Esophagus muscularis mucosa (tissue), 4 donors: ENCODE results near the gene TOMM20. TPM values are rescaled to one million over a fixed set of nuclear protein-coding genes. Genes with fewer than 3 reads are reported as not detected.
A peak's percentile ranks its signal among the peaks of the same experiment; 100 is the strongest.

Source experiments
- DNase-seq: peaks from one replicate; pipeline ENCODE4 v3.0.0-alpha.2; 2017; ENCODE audit errors: extremely low spot score
- H3K27ac ChIP-seq, 4 donors: fragments of 200-600 bp; sonication (generic); replicated peaks in 1 of 4; 1 replicate in 3 of 4; 2 replicates in 1 of 4; pipeline ENCODE4 v1.5.1; 2016 to 2019; ENCODE audit warnings: mild to moderate bottlenecking in 1 of 4
- H3K27me3 ChIP-seq, 4 donors: fragments of 200-600 bp; sonication (generic); one replicate each; pipeline versions ENCODE4 v1.5.1 to v1.6.0; 2016 to 2019
- H3K36me3 ChIP-seq, 4 donors: fragments of 200-600 bp; sonication (generic); one replicate each; pipeline ENCODE4 v1.5.1; 2016 to 2019
- H3K4me1 ChIP-seq, 4 donors: fragments of 200-600 bp; sonication (generic); one replicate each; pipeline ENCODE4 v1.5.1; 2016 to 2019
- H3K4me3 ChIP-seq, 4 donors: fragments of 200-600 bp; sonication (generic); 1 replicate in 2 of 4; 2 replicates in 2 of 4; pipeline ENCODE4 v1.5.1; 2016 to 2019; ENCODE audit warnings: mild to moderate bottlenecking in 4 of 4, moderate library complexity in 1 of 4
- H3K9me3 ChIP-seq, 4 donors: fragments of 200-600 bp; sonication (generic); 1 replicate in 3 of 4; 2 replicates in 1 of 4; pipeline ENCODE4 v1.5.1; 2016 to 2019
- CTCF ChIP-seq, 3 experiments: fragments of 200-600 bp in 2 of 3; fragments of 450-650 bp in 1 of 3; sonication (generic) in 2 of 3; IDR thresholded peaks; one replicate each; pipeline ENCODE4 v1.5.1; 2017 to 2019; ENCODE audit warnings: antibody characterized with exemption in 3 of 3, mild to moderate bottlenecking in 2 of 3, moderate library complexity in 1 of 3
- EP300 ChIP-seq: sonication (generic); formaldehyde crosslinking; IDR thresholded peaks from one replicate; pipeline ENCODE4 v1.6.1; 2017; ENCODE audit warnings: antibody characterized with exemption
- POLR2A ChIP-seq: fragments of 450-650 bp; IDR thresholded peaks from one replicate; pipeline ENCODE4 v1.6.1; 2017; ENCODE audit warnings: antibody characterized with exemption, moderate library complexity, mild to moderate bottlenecking, low read depth
- POLR2AphosphoS5 ChIP-seq, 2 donors: sonication (generic); formaldehyde crosslinking; IDR thresholded peaks; one replicate each; pipeline ENCODE4 v1.6.1; 2017; ENCODE audit warnings: antibody characterized with exemption in 2 of 2
- WGBS: methylation state at CpG from one replicate; pipeline ENCODE4 v1.1.5; 2018; 5-methylcytosine and 5-hydroxymethylcytosine counted together
- intact Hi-C: fragments of 100-400 bp; cut with DNase I; formaldehyde crosslinking; loops from one replicate; pipeline ENCODE4 v1.15.1; 2023
- total RNA-seq, 4 donors: library from RNA; depleted of rRNA; stranded (reverse); fragments of >200 nt; gene quantifications; one replicate each; pipeline versions ENCODE4 v1.1.0 to v1.2.1, GENCODE V29; 2016

TOMM20 gene
- total RNA-seq, result 10 to 100 TPM; 59.7 to 94.3 (median 86.3) TPM

- H3K36me3 ChIP-seq, result peaks cover 7 to 41% (median 19%) of the 10 kb centered on the region in 4 donors
- intact Hi-C loops, result loop anchor here (10.0 kb wide), 1 partner anchor 196 kb away; the partner anchor contains the start of genes ARID4B and GGPS1
- DNase-seq, result peak; percentile 98
- H3K9me3 ChIP-seq, result no peaks in the 10 kb centered on the region
- WGBS, result 1% methylated on average over 48 of the region's 67 CpGs
- no peaks in the 10 kb centered on the region for H3K27me3 ChIP-seq
- peak within 1 kb of the TSS; percentile 72 to 91 (median 80) for H3K4me3 ChIP-seq
- TF ChIP-seq EP300, result no peak
- TF ChIP-seq POLR2AphosphoS5 (IDR thresholded peaks at IDR 0.05), result peak; percentile 94 to 98
- TF ChIP-seq POLR2A, result peak; percentile 83
- no peak for TF ChIP-seq CTCF (IDR thresholded peaks at IDR 0.05)
- H3K27ac ChIP-seq, result peak within 1 kb of the TSS; percentile 86 to 95 (median 88)
- H3K4me1 ChIP-seq, result peaks cover 15 to 43% (median 40%) of the 10 kb centered on the region in 4 donors
Measured at GRCh38 chr1:235128456-235129328, at the start of gene TOMM20. Gene TOMM20 (minus strand): TSS chr1:235128837. CDS start chr1:235128715, 122 bp downstream.

GRCh38 chr1:235176486-235176885 is 47.8 kb upstream of the TOMM20 start:
- Histone ChIP-seq H3K4me1 (no peaks in the 10 kb centered on the region), H3K36me3 (peaks cover 40 to 75% (median 62%) of the 10 kb centered on the region in 4 donors), H3K4me3 (no peak overlapping the region), H3K27ac (no peak overlapping the region), H3K27me3 (no peaks in the 10 kb centered on the region), H3K9me3 (no peaks in the 10 kb centered on the region)
- no peak for DNase-seq
- TF ChIP-seq EP300, result no peak
- no peak for TF ChIP-seq POLR2AphosphoS5 (IDR thresholded peaks at IDR 0.05)
- no peak for TF ChIP-seq POLR2A
- no peak for TF ChIP-seq CTCF (IDR thresholded peaks at IDR 0.05)
- 89% methylated on average over 7 of the region's 7 CpGs for WGBS
- intact Hi-C loops, result no loop called here

GRCh38 chr1:235169986-235170385 is 41.3 kb upstream of the TOMM20 start:
- no peak for DNase-seq
- H3K9me3 ChIP-seq, result no peaks in the 10 kb centered on the region
- H3K27me3 ChIP-seq, result no peaks in the 10 kb centered on the region
- no peaks in the 10 kb centered on the region for H3K4me1 ChIP-seq
- no peak overlapping the region for H3K4me3 ChIP-seq
- H3K27ac ChIP-seq, result no peak overlapping the region
- TF ChIP-seq EP300 (no peak), POLR2AphosphoS5 (IDR thresholded peaks at IDR 0.05) (no peak), CTCF (IDR thresholded peaks at IDR 0.05) (no peak), POLR2A (no peak)
- intact Hi-C loops, result loop anchor here (10.0 kb wide), 1 partner anchor 65 kb away; no protein-coding TSS in a partner anchor
- peaks cover 32 to 78% (median 61%) of the 10 kb centered on the region in 4 donors for H3K36me3 ChIP-seq

GRCh38 chr1:235168375-235168774 is 39.7 kb upstream of the TOMM20 start:
- TF ChIP-seq CTCF (IDR thresholded peaks at IDR 0.05), result no peak
- no peak for TF ChIP-seq EP300
- TF ChIP-seq POLR2A, result no peak
- TF ChIP-seq POLR2AphosphoS5 (IDR thresholded peaks at IDR 0.05), result no peak
- Histone ChIP-seq H3K4me3 (no peak overlapping the region), H3K36me3 (peaks cover 26 to 65% (median 48%) of the 10 kb centered on the region in 4 donors), H3K9me3 (no peaks in the 10 kb centered on the region), H3K27ac (no peak overlapping the region), H3K27me3 (no peaks in the 10 kb centered on the region), H3K4me1 (no peaks in the 10 kb centered on the region)
- no peak for DNase-seq
- intact Hi-C loops, result loop anchor here (10.0 kb wide), 1 partner anchor 64 kb away; no protein-coding TSS in a partner anchor
- 94% methylated on average over 3 of the region's 3 CpGs for WGBS
